Erythroblast (primary cell): Measurements from ENCODE around the gene HSF2.

Experiments
- GATA1 ChIP-seq: IDR thresholded peaks from 2 replicates; pipeline ENCODE4 v1.6.1; 2011; ENCODE audit warnings: low read depth, mild to moderate bottlenecking, control low read depth, low read length, moderate library complexity
- POLR2A ChIP-seq: IDR thresholded peaks from 2 replicates; pipeline ENCODE4 v1.6.1; 2011; ENCODE audit warnings: mild to moderate bottlenecking, low read length

GRCh38 chr6:122361314-122361979 is 38.0 kb upstream of the HSF2 start:
- TF ChIP-seq POLR2A (no peak), GATA1 (no peak)
